ENCODE results near the gene LANCL2. TPM values are rescaled to one million over a fixed set of nuclear protein-coding genes. Genes with fewer than 3 reads are reported as not detected.

Gene LANCL2
- total RNA-seq, 1 experiment from 2014 or later, result 26.4 TPM

DNA sequence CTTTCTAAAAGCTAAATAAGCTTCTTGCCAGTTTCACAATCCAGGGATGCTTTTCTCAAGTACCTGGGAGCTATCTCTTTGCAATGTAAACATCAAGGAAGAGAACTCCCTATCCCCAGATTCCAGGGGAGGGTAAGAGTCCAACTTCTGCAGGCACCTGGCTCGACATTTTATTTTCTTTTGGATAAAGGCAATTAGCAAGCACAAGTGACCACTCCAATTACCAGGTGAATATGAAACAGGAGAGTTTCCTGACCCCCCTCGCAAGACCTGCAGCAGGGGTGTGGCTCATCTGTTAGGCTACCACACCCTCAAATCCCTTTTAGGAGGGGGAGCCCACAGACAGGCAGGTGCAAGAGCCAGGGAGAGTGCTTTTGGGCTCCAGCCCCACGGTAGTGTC lies 28.6 kb upstream of the LANCL2 start:
- no peak overlapping the region for H3K18ac ChIP-seq (ENCODE audit: insufficient read length, low read depth, low read length)
- no CpG with 5 or more reads among the region's 3 CpGs for WGBS (ENCODE audit: extremely low coverage, insufficient read length, low lambda C conversion rate)
- no peak overlapping the region for H3K4ac ChIP-seq (ENCODE audit: low read depth, low read length)
- no peak overlapping the region for H3K23ac ChIP-seq (ENCODE audit: insufficient read length, low read depth, low read length)
- H3K4me2 ChIP-seq (ENCODE audit: insufficient read depth, insufficient read length, low read length), result no peak overlapping the region
- H3K56ac ChIP-seq (ENCODE audit: insufficient read length, low read depth, low read length), result no peak overlapping the region
- no peak overlapping the region for H2BK20ac ChIP-seq (ENCODE audit: low read depth, low read length, poor library complexity, severe bottlenecking)
- no peaks in the 10 kb centered on the region; a peak in 1 of 7 replicates for H3K36me3 Mint-ChIP-seq (ENCODE audit: insufficient read depth in 1 of 3, low read depth in 3 of 3)
- TF ChIP-seq, protein P1, sequence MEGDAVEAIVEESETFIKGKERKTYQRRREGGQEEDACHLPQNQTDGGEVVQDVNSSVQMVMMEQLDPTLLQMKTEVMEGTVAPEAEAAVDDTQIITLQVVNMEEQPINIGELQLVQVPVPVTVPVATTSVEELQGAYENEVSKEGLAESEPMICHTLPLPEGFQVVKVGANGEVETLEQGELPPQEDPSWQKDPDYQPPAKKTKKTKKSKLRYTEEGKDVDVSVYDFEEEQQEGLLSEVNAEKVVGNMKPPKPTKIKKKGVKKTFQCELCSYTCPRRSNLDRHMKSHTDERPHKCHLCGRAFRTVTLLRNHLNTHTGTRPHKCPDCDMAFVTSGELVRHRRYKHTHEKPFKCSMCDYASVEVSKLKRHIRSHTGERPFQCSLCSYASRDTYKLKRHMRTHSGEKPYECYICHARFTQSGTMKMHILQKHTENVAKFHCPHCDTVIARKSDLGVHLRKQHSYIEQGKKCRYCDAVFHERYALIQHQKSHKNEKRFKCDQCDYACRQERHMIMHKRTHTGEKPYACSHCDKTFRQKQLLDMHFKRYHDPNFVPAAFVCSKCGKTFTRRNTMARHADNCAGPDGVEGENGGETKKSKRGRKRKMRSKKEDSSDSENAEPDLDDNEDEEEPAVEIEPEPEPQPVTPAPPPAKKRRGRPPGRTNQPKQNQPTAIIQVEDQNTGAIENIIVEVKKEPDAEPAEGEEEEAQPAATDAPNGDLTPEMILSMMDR (conservative IDR thresholded peaks at IDR 0.05), result no peak
- no peak overlapping the region for H3K14ac ChIP-seq (ENCODE audit: insufficient read depth, low read length)
- no peaks in the 10 kb centered on the region for H3K23me2 ChIP-seq (ENCODE audit: insufficient read length, low read depth, low read length, poor library complexity, severe bottlenecking)
- no peaks in the 10 kb centered on the region; the same call in 1 of the 2 replicates for H3K4me1 ChIP-seq (ENCODE audit: insufficient read depth, low read length)
- no peak overlapping the region for H2AFZ ChIP-seq (ENCODE audit: low read length)
- H4K20me1 ChIP-seq (ENCODE audit: control insufficient read depth, insufficient read depth, insufficient read length), result no peaks in the 10 kb centered on the region
- no peak overlapping the region for H2AK5ac ChIP-seq (ENCODE audit: insufficient read length, low read length)
- no peak overlapping the region for H4K8ac ChIP-seq (replicated peaks; ENCODE audit: insufficient read length, low read depth, low read length)
- no peaks in the 10 kb centered on the region for H3K9me3 ChIP-seq (ENCODE audit: control insufficient read depth, low read depth, low read length)
- H3K27ac ChIP-seq (ENCODE audit: insufficient read length, low read depth, low read length), result no peak overlapping the region
- no peaks in the 10 kb centered on the region for H3K27me3 ChIP-seq (ENCODE audit: insufficient read depth, low read length)
- no peak overlapping the region for H2BK12ac ChIP-seq (ENCODE audit: insufficient read length, low read depth, low read length)
- H3K4me1 Mint-ChIP-seq, result peaks cover 9 to 13% of the 10 kb centered on the region in 2 experiments
- no peaks in the 10 kb centered on the region for H3K79me2 ChIP-seq (ENCODE audit: insufficient read depth, low read length)
- H4K91ac ChIP-seq (ENCODE audit: insufficient read length, low read depth, low read length), result no peak overlapping the region
- no peak overlapping the region for H3K9ac ChIP-seq (ENCODE audit: extremely low read depth, insufficient read length, low read length)
- no peaks in the 10 kb centered on the region for H3K79me1 ChIP-seq (ENCODE audit: insufficient read depth, low read depth, low read length, poor library complexity, severe bottlenecking)
- no peak overlapping the region for H2BK5ac ChIP-seq (ENCODE audit: insufficient read length, low read length)
- peaks cover 1% of the 10 kb centered on the region; the same call in 1 of the 2 replicates for H3K27me3 Mint-ChIP-seq (ENCODE audit: low read depth)
- no peak overlapping the region for H3K27ac Mint-ChIP-seq
- no peak overlapping the region for H3K4me3 Mint-ChIP-seq
- no peak overlapping the region for H4K5ac ChIP-seq (ENCODE audit: insufficient read length, low read depth, low read length)
- no peak for DNase-seq
- no peak overlapping the region for H2BK120ac ChIP-seq (ENCODE audit: low read depth, low read length, poor library complexity, severe bottlenecking)
- H3T11ph ChIP-seq (ENCODE audit: low read length), result no peak overlapping the region
- no peak overlapping the region for H2BK15ac ChIP-seq (ENCODE audit: low read depth, low read length)
- H3K9me3 Mint-ChIP-seq, result peaks cover 0 to 5% of the 10 kb centered on the region in 2 experiments; a peak in 3 of 5 replicates

All from H9 (cell line).